Thymus (tissue), 11 donors: ENCODE measurements around the gene DPF1. TPM values are rescaled to one million over a fixed set of nuclear protein-coding genes. Genes with fewer than 3 reads are reported as not detected.
"Not testable (repeated sequence)": the region's sequence is repeated elsewhere in the genome, so short reads cannot be mapped to it uniquely, and the experiment has no call there.

ENCODE experiments used
- DNase-seq, 9 donors: peaks; one replicate each; pipeline ENCODE4 v3.0.0-alpha.2; 2013; ENCODE audit warnings: low spot score in 9 of 9, low read depth in 6 of 9, missing footprints in 1 of 9
- H3K27ac ChIP-seq, 2 donors: one replicate each; pipeline ENCODE4 v1.5.1; 2013; ENCODE audit warnings: control low read depth in 1 of 2, low read depth in 1 of 2, low read length in 1 of 2, mild to moderate bottlenecking in 1 of 2, moderate library complexity in 1 of 2
- H3K27me3 ChIP-seq, 2 donors: one replicate each; pipeline ENCODE4 v1.5.1; 2013; ENCODE audit warnings: low read length in 1 of 2; ENCODE audit not compliant: control insufficient read depth in 2 of 2, insufficient read depth in 1 of 2
- H3K36me3 ChIP-seq, 2 donors: one replicate each; pipeline ENCODE4 v1.5.1; 2013; ENCODE audit warnings: low read length in 1 of 2, mild to moderate bottlenecking in 1 of 2, moderate library complexity in 1 of 2; ENCODE audit not compliant: control insufficient read depth in 2 of 2, insufficient read depth in 2 of 2
- H3K4me1 ChIP-seq, 2 donors: one replicate each; pipeline ENCODE4 v1.5.1; 2013; ENCODE audit warnings: low read length in 2 of 2; ENCODE audit not compliant: control insufficient read depth in 2 of 2, insufficient read depth in 2 of 2
- H3K4me3 ChIP-seq, 2 donors: one replicate each; pipeline ENCODE4 v1.5.1; 2013; ENCODE audit warnings: low read length in 2 of 2, control low read depth in 1 of 2, mild to moderate bottlenecking in 1 of 2
- H3K9me3 ChIP-seq, 2 donors: one replicate each; pipeline ENCODE4 v1.5.1; 2013; ENCODE audit warnings: low read length in 1 of 2, mild to moderate bottlenecking in 1 of 2; ENCODE audit not compliant: control insufficient read depth in 2 of 2, insufficient read depth in 1 of 2
- WGBS: extraction: QIAGEN DNeasy Blood & Tissue Kit; methylation state at CpG from one replicate; pipeline ENCODE4 v1.1.7; 2013; 5-methylcytosine and 5-hydroxymethylcytosine counted together
- polyA plus RNA-seq: library from polyadenylated mRNA; stranded (reverse); fragments of 200-250 nt; gene quantifications from one replicate; pipeline ENCODE4 v1.2.3, GENCODE V29; 2013
- total RNA-seq: library from RNA; stranded (reverse); fragments of 120-200 nt; gene quantifications from one replicate; pipeline ENCODE4 v1.2.4, GENCODE V29; 2013
- donor health status: healthy.

DPF1 gene
- total and polyA plus RNA-seq, 2 donors: 0.09 to 0.24 TPM

- H3K4me3 ChIP-seq: no peak overlapping the region
- H3K27me3 ChIP-seq: peaks cover 9 to 32% of the 10 kb centered on the region in 2 donors
- no peaks in the 10 kb centered on the region for H3K36me3 ChIP-seq
- no peaks in the 10 kb centered on the region for H3K9me3 ChIP-seq
- DNase-seq: no peak
- 83% methylated on average over 4 of the region's 4 CpGs for whole genome bisulfite sequencing
- H3K27ac ChIP-seq: no peak overlapping the region
- H3K4me1 ChIP-seq: no peaks in the 10 kb centered on the region
Observed at GRCh38 chr19:38234615-38235014, 10.6 kb upstream of the DPF1 start.

GRCh38 chr19:38233740-38234251, 9.8 kb upstream of the DPF1 start:
- no peak overlapping the region for H3K27ac ChIP-seq
- no peaks in the 10 kb centered on the region for H3K9me3 ChIP-seq
- 35% methylated on average over 7 of the region's 7 CpGs for WGBS
- DNase-seq: peak in 2 of 9 donors; percentile 65 to 68
- no peak overlapping the region for H3K4me3 ChIP-seq
- H3K36me3 ChIP-seq: no peaks in the 10 kb centered on the region
- H3K27me3 ChIP-seq: peaks cover 17 to 38% of the 10 kb centered on the region in 2 donors
- peaks cover 3 to 5% of the 10 kb centered on the region in 2 donors for H3K4me1 ChIP-seq

GRCh38 chr19:38231918-38232317, 7.9 kb upstream of the DPF1 start:
- Histone ChIP-seq H3K4me1 (peaks cover 3 to 9% of the 10 kb centered on the region in 2 donors), H3K27me3 (peaks cover 29 to 57% of the 10 kb centered on the region in 2 donors), H3K36me3 (no peaks in the 10 kb centered on the region), H3K9me3 (no peaks in the 10 kb centered on the region), H3K4me3 (no peak overlapping the region), H3K27ac (no peak overlapping the region)
- 93% methylated on average over 7 of the region's 7 CpGs for WGBS
- DNase-seq: no peak

- WGBS: 69% methylated on average over 3 of the region's 3 CpGs
- H3K36me3 ChIP-seq, H3K9me3 ChIP-seq, DNase-seq, H3K27ac ChIP-seq, H3K4me3 ChIP-seq, H3K4me1 ChIP-seq: not testable (repeated sequence)
- peaks cover 36 to 67% of the 10 kb centered on the region in 2 donors for H3K27me3 ChIP-seq
Observed at GRCh38 chr19:38230506-38231133, 6.6 kb upstream of the DPF1 start.

- no peaks in the 10 kb centered on the region for H3K9me3 ChIP-seq
- under 1% methylated on average over 54 of the region's 54 CpGs for WGBS
- peaks cover 43 to 75% of the 10 kb centered on the region in 2 donors for H3K27me3 ChIP-seq
- H3K36me3 ChIP-seq: no peaks in the 10 kb centered on the region
- peaks cover 3 to 9% of the 10 kb centered on the region in 2 donors for H3K4me1 ChIP-seq
- no peak overlapping the region for H3K27ac ChIP-seq
- DNase-seq: peak in 8 of 9 donors; percentile 34 to 82 (median 67)
- peak overlapping the region in 1 of 2 donors; percentile 37 for H3K4me3 ChIP-seq
Observed at GRCh38 chr19:38229585-38230073, 5.6 kb upstream of the DPF1 start.

GRCh38 chr19:38228491-38229439, 4.7 kb upstream of the DPF1 start:
- WGBS: 4% methylated on average over 80 of the region's 80 CpGs
- Histone ChIP-seq H3K27ac (no peak overlapping the region), H3K4me1 (peaks cover 5 to 12% of the 10 kb centered on the region in 2 donors), H3K9me3 (no peaks in the 10 kb centered on the region), H3K4me3 (peak overlapping the region in 1 of 2 donors; percentile 37), H3K27me3 (peaks cover 52 to 81% of the 10 kb centered on the region in 2 donors), H3K36me3 (no peaks in the 10 kb centered on the region)
- DNase-seq: no peak

- no peak for DNase-seq
- Histone ChIP-seq H3K4me1 (peaks cover 7 to 12% of the 10 kb centered on the region in 2 donors), H3K9me3 (no peaks in the 10 kb centered on the region), H3K27ac (no peak overlapping the region), H3K4me3 (no peak overlapping the region), H3K36me3 (no peaks in the 10 kb centered on the region), H3K27me3 (peaks cover 59 to 87% of the 10 kb centered on the region in 2 donors)
- WGBS: 19% methylated on average over 16 of the region's 16 CpGs
Observed at GRCh38 chr19:38228005-38228377, 4.0 kb upstream of the DPF1 start.

GRCh38 chr19:38227287-38228004, 3.4 kb upstream of the DPF1 start:
- peaks cover 65 to 92% of the 10 kb centered on the region in 2 donors for H3K27me3 ChIP-seq
- H3K4me1 ChIP-seq: peaks cover 7 to 12% of the 10 kb centered on the region in 2 donors
- no peaks in the 10 kb centered on the region for H3K9me3 ChIP-seq
- no peak overlapping the region for H3K4me3 ChIP-seq
- no peak overlapping the region for H3K27ac ChIP-seq
- no peak for DNase-seq
- no peaks in the 10 kb centered on the region for H3K36me3 ChIP-seq
- 65% methylated on average over 11 of the region's 11 CpGs for WGBS
